ENCODE data around the gene FBXL2. TPM values are rescaled to one million over a fixed set of nuclear protein-coding genes. Genes with fewer than 3 reads are reported as not detected.
"Not testable (repeated sequence)": the region's sequence is repeated elsewhere in the genome, so short reads cannot be mapped to it uniquely, and the experiment has no call there.

FBXL2 gene
- total RNA-seq, 4 donors from 2014 or later = 9.3 to 14.4 (median 12.2) TPM

GRCh38 chr3:33424606-33425452 is 147.6 kb downstream of the FBXL2 start:
- H3K9me3 ChIP-seq = no peaks in the 10 kb centered on the region
- no peak overlapping the region for H3K27ac ChIP-seq
- H3K4me1 ChIP-seq = peaks cover 0 to 31% (median 3%) of the 10 kb centered on the region in 3 donors
- TF ChIP-seq EP300 (IDR thresholded peaks at IDR 0.05) (no peak), POLR2AphosphoS5 (IDR thresholded peaks at IDR 0.05) (no peak), CTCF (IDR thresholded peaks at IDR 0.05) (no peak), POLR2A (IDR thresholded peaks at IDR 0.05) (no peak)
- no peak for ATAC-seq
- WGBS, 2 donors (ENCODE audit: low coverage in 1 of 2) = 90% methylated on average over 2 to 9 of the region's 10 CpGs
- no peaks in the 10 kb centered on the region for H3K27me3 ChIP-seq
- no peak overlapping the region for H3K4me3 ChIP-seq
- peaks cover 0 to 33% of the 10 kb centered on the region in 2 donors for H3K36me3 ChIP-seq

DNA sequence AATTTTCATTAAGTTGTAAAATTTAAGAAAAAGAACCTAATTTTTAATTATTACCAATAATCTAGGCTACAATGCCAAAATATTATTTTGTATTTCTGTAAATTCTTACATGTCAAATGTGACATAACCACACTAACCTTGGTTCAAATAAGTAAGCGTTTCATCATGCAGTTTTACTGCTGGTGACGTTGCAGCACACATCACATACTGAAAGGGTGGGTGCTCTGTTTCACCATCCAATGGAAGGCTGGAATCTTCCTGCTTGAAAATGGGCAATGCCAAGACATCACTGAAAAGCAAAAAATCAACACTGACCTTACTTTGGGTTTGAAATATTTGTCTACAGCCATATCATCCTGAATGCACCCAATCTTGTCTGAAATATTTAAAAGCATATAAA is 148.2 kb downstream of the FBXL2 start:
- Histone ChIP-seq H3K9me3 (no peaks in the 10 kb centered on the region), H3K27ac (no peak overlapping the region), H3K27me3 (no peaks in the 10 kb centered on the region), H3K36me3 (peaks cover 0 to 27% of the 10 kb centered on the region in 2 donors), H3K4me3 (no peak overlapping the region), H3K4me1 (peaks cover 0 to 37% (median 3%) of the 10 kb centered on the region in 3 donors)
- no peak for ATAC-seq
- 94 to 96% methylated on average over 2 of the region's 2 CpGs for WGBS, 2 donors (ENCODE audit: low coverage in 1 of 2)
- TF ChIP-seq CTCF (IDR thresholded peaks at IDR 0.05) (no peak), POLR2AphosphoS5 (IDR thresholded peaks at IDR 0.05) (no peak), EP300 (IDR thresholded peaks at IDR 0.05) (no peak), POLR2A (IDR thresholded peaks at IDR 0.05) (no peak)

DNA sequence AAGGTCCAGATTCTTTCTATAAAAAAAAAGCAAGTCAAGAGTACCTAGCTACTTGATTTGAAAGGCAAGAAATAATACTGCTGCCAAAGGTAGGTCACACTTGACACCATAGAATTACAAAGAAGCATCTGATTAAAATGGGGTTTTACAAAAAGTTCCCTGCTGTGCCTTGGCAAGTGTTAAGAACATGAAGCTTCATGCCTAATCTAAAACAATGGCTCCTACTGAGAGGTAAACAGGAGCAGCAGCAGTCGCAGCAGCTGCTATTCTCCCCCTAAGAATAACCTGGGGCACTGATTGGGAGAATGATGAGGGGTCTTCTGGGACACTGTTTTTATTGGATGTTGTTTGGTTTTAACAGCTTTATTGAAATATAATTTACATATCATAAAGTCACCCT is 148.8 kb downstream of the FBXL2 start:
- Histone ChIP-seq H3K9me3 (no peaks in the 10 kb centered on the region), H3K27me3 (no peaks in the 10 kb centered on the region), H3K4me1 (peaks cover 0 to 44% (median 3%) of the 10 kb centered on the region in 3 donors), H3K4me3 (no peak overlapping the region), H3K36me3 (peaks cover 0 to 21% of the 10 kb centered on the region in 2 donors), H3K27ac (no peak overlapping the region)
- 78 to 83% methylated on average over 1 of the region's 1 CpG for WGBS, 2 donors (ENCODE audit: low coverage in 1 of 2)
- ATAC-seq = no peak
- TF ChIP-seq POLR2A (IDR thresholded peaks at IDR 0.05) (no peak), POLR2AphosphoS5 (IDR thresholded peaks at IDR 0.05) (no peak), EP300 (IDR thresholded peaks at IDR 0.05) (no peak)

- 95% methylated on average over 6 to 10 of the region's 10 CpGs for WGBS, 2 donors (ENCODE audit: low coverage in 1 of 2)
- ATAC-seq = no peak
- TF ChIP-seq POLR2AphosphoS5 (IDR thresholded peaks at IDR 0.05) (no peak), POLR2A (IDR thresholded peaks at IDR 0.05) (no peak), EP300 (IDR thresholded peaks at IDR 0.05) (no peak), CTCF (IDR thresholded peaks at IDR 0.05) (no peak)
Observed at GRCh38 chr3:33426630-33427317, 149.5 kb downstream of the FBXL2 start.

GRCh38 chr3:33428734-33429133 is 151.5 kb downstream of the FBXL2 start:
- H3K36me3 ChIP-seq = peaks cover 0 to 4% of the 10 kb centered on the region in 2 donors
- no peak overlapping the region for H3K27ac ChIP-seq
- peaks cover 0 to 68% (median 3%) of the 10 kb centered on the region in 3 donors for H3K4me1 ChIP-seq
- no peaks in the 10 kb centered on the region for H3K27me3 ChIP-seq
- H3K9me3 ChIP-seq = no peaks in the 10 kb centered on the region
- no peak for TF ChIP-seq EP300 (IDR thresholded peaks at IDR 0.05)
- TF ChIP-seq POLR2A (IDR thresholded peaks at IDR 0.05) = no peak
- TF ChIP-seq CTCF (IDR thresholded peaks at IDR 0.05) = no peak
- no peak for TF ChIP-seq POLR2AphosphoS5 (IDR thresholded peaks at IDR 0.05)
- no peak overlapping the region for H3K4me3 ChIP-seq
- no peak for ATAC-seq
- WGBS, 2 donors (ENCODE audit: low coverage in 1 of 2) = 78 to 87% methylated on average over 7 of the region's 7 CpGs

More at GRCh38 chr3:33426630-33427317, 149.5 kb downstream of the FBXL2 start:
- no peak overlapping the region for H3K27ac ChIP-seq
- peaks cover 0 to 51% (median 3%) of the 10 kb centered on the region in 3 donors for H3K4me1 ChIP-seq
- peaks cover 0 to 14% of the 10 kb centered on the region in 2 donors for H3K36me3 ChIP-seq
- H3K4me3 ChIP-seq = no peak overlapping the region
- H3K27me3 ChIP-seq = no peaks in the 10 kb centered on the region
- no peaks in the 10 kb centered on the region for H3K9me3 ChIP-seq

DNA sequence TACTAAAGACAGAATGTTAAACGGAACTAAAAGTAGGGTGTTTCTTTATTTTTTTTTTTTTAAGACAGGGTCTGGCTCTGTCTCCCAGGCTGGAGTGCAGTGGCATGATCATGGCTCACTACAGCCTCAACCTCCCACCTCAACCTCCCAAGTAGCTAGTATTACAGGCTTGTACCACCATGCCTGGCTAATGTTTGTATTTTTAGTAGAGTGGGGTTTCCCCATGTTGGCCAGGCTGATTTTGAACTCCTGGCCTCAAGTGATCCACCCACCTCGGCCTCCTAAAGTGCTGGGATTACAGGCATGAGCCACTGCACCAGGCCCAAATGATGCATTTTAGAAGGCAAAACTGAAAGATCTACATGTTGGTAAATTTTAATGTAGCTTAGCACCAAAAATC is 152.1 kb downstream of the FBXL2 start:
- not testable (repeated sequence) for H3K27ac ChIP-seq, H3K27me3 ChIP-seq, H3K36me3 ChIP-seq, H3K4me3 ChIP-seq, H3K9me3 ChIP-seq, ATAC-seq
- 74 to 82% methylated on average over 1 to 2 of the region's 2 CpGs for WGBS, 2 donors (ENCODE audit: low coverage in 1 of 2)
- H3K4me1 ChIP-seq = peaks cover 0 to 72% (median 3%) of the 10 kb centered on the region in 3 donors
